ENCODE results near the gene PCF11.

Gene PCF11

DNA sequence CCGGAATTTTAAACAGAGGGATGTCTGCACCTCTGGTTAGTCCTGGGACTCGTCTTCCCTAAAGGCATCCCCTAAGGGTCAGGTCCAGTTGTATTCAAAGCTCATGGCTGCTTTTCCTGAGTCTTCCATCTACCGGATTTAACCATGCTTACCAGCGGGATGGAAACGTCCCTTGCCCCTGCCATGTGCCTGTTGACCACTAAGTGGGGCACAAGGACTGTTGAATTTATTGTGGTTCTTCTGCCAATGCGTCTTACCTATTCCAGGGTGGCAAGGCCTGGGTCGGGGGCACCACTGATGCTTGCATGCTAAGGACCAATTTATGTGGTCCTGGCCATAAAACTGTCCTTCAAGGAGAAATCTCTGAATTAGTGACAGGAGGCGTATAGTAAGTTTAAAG is 62.2 kb downstream of the PCF11 start:
- Mint-ChIP-seq H3K27me3 (no peaks in the 10 kb centered on the region), H3K27ac (no peak overlapping the region), H3K9me3 (no peaks in the 10 kb centered on the region), H3K4me3 (no peak overlapping the region), H3K36me3 (ENCODE audit: insufficient read depth) (peaks cover 3% of the 10 kb centered on the region), H3K4me1 (ENCODE audit: low read depth in 2 of 2) (no peaks in the 10 kb centered on the region)
- ATAC-seq (replicated peaks) (no peak), DNase-seq (no peak)

DNA sequence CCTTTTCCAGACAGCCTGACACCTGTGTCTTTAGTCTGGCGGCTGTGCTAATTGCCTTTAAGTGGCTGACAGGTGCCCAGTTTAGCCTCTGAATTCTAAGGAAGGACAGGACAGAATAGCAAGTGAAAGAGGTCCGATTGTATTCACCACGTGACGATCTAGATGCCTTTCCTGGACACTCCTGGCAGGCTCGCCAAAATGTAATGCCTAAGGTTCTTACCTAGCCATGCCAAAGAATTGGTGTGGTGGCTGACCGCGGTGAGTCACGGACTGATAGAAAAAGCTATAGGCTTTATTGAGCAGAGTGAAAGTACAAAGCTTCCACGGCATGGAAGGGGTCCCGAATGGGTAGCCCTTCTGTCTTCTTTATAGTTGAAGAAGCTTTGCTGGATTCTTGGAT is 63.3 kb downstream of the PCF11 start:
- ATAC-seq (replicated peaks) (no peak), DNase-seq (no peak)
- Mint-ChIP-seq H3K36me3 (ENCODE audit: insufficient read depth) (no peaks in the 10 kb centered on the region), H3K4me1 (ENCODE audit: low read depth in 2 of 2) (no peaks in the 10 kb centered on the region), H3K4me3 (no peak overlapping the region), H3K9me3 (no peaks in the 10 kb centered on the region), H3K27ac (no peak overlapping the region), H3K27me3 (no peaks in the 10 kb centered on the region)

DNA sequence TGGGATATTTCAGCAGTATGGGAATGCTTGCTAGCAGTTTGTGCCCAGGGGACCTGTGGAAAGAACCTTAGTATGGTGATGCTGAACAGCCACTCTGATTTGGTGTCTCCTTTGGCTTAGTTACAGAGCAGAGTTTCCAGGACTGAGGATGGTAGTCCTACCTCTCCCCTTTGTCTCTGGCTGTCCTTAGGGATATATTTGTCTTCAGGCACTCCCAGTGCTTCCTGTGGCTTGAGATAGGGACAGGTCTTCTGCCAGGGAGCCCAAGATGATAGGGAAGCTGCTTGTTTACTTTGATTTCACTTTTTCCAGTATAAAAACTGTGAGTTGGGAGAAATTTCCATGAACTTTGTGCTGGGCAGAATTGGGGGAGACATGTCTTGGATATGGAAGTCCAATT is 64.8 kb downstream of the PCF11 start:
- Mint-ChIP-seq H3K27ac (no peak overlapping the region), H3K4me3 (no peak overlapping the region), H3K27me3 (no peaks in the 10 kb centered on the region), H3K36me3 (ENCODE audit: insufficient read depth) (no peaks in the 10 kb centered on the region), H3K4me1 (ENCODE audit: low read depth in 2 of 2) (no peaks in the 10 kb centered on the region), H3K9me3 (no peaks in the 10 kb centered on the region)
- DNase-seq (no peak), ATAC-seq (replicated peaks) (no peak)

DNA sequence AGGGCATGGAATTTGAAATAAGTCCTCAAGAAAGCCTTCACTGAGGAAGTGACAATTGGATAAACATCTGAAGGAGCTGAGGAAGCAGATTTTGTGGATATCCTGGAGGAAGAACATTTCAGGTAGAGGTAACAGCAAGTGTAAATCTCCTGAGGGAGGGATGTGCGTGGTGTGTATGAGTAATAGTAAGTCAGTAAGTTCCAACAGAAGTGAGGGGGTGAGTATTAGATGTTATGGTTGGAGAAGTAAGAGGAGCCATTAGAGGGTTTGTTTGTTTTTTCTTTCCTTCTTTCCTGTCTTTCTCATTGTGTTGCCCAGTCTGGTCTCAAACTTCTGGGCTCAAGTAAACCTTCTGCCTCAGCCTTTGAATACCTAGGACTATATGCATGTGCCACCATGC is 65.6 kb downstream of the PCF11 start:
- Mint-ChIP-seq H3K27ac (no peak overlapping the region), H3K4me1 (ENCODE audit: low read depth in 2 of 2) (no peaks in the 10 kb centered on the region), H3K27me3 (no peaks in the 10 kb centered on the region), H3K36me3 (ENCODE audit: insufficient read depth) (no peaks in the 10 kb centered on the region), H3K9me3 (no peaks in the 10 kb centered on the region), H3K4me3 (no peak overlapping the region)
- DNase-seq (no peak), ATAC-seq (replicated peaks) (no peak)

DNA sequence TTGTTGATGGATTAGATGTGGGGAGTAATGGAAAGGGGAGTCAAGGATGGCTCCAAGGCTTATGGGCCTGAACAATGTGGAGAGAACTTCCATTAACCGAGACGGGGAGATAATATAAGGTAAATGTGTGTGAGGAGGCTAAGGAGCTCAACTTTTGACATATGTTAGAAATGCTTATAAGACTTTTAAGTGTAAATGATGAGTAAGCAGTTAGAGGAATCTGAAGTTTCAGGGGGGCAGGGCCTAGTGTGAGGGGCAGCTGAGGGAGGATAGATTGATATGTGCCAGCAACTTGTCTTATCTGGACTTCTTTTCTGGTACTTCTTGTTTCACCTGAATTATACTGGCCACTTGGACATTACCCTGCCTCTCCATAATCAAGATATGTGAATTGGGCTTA is 66.5 kb downstream of the PCF11 start:
- Mint-ChIP-seq H3K4me1 (ENCODE audit: low read depth in 2 of 2) (no peaks in the 10 kb centered on the region), H3K9me3 (no peaks in the 10 kb centered on the region), H3K36me3 (ENCODE audit: insufficient read depth) (no peaks in the 10 kb centered on the region), H3K4me3 (no peak overlapping the region), H3K27me3 (no peaks in the 10 kb centered on the region), H3K27ac (no peak overlapping the region)
- DNase-seq (no peak), ATAC-seq (replicated peaks) (no peak)

DNA sequence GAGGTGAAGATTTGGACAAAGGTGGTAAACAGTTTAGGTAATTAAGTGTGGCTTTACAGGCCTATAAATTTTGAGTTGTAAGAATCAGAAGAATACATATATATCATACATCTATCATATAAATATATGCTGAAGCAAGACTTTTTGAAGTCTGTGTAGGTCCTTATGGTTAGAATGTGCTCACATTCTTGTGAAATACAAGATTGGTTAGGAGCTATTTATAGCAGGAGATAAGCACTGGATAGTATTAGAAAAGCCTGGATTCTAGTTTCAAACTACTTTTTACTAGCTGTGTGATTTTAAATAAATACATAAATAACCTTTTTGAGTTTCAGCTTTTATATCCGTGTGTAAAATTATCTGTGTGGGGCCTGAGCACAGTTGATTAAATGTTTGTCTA is 78.9 kb downstream of the PCF11 start:
- Mint-ChIP-seq H3K4me3 (no peak overlapping the region), H3K36me3 (ENCODE audit: insufficient read depth) (no peaks in the 10 kb centered on the region), H3K9me3 (no peaks in the 10 kb centered on the region), H3K27me3 (no peaks in the 10 kb centered on the region), H3K27ac (no peak overlapping the region), H3K4me1 (ENCODE audit: low read depth in 2 of 2) (no peaks in the 10 kb centered on the region)
- ATAC-seq (replicated peaks) (no peak), DNase-seq (no peak)
